AG04450 (cell line): ENCODE data around the gene EGLN3. TPM values are rescaled to one million over a fixed set of nuclear protein-coding genes. Genes with fewer than 3 reads are reported as not detected.

Experiments used
- CTCF ChIA-PET: fragments of 300-600, 350-600 bp; formaldehyde crosslinking; extraction: SDS; loops from one replicate; lab custom pipeline; 2022; ENCODE audit warnings: antibody characterized with exemption, inconsistent platforms; lab: Charles Lee
- POLR2A ChIA-PET: fragments of 350-600 bp; formaldehyde crosslinking; extraction: SDS; loops from one replicate; lab custom pipeline; 2021; ENCODE audit warnings: antibody characterized with exemption, inconsistent platforms; lab: Yijun Ruan, JAX
- DNase-seq: peaks from one replicate; pipeline ENCODE4 v3.0.0-alpha.2; 2011; ENCODE audit warnings: low read depth, low spot score
- H3K27ac ChIP-seq: one replicate; pipeline ENCODE4 v1.5.1; 2012; ENCODE audit warnings: low read depth, low read length, control low read depth
- H3K27me3 ChIP-seq: one replicate; pipeline ENCODE4 v1.6.0; 2012; ENCODE audit warnings: low read length; ENCODE audit not compliant: control insufficient read depth, insufficient read depth
- H3K4me3 ChIP-seq: 2 replicates; pipeline ENCODE4 v1.5.1; 2011; ENCODE audit warnings: mild to moderate bottlenecking, low read depth, low read length, control low read depth
- H3K9me3 ChIP-seq: 2 replicates; pipeline ENCODE4 v1.5.1; 2012; ENCODE audit warnings: low read length; ENCODE audit not compliant: control insufficient read depth, insufficient read depth
- polyA plus RNA-seq: library from polyadenylated mRNA; depleted of rRNA; stranded (reverse); fragments of >200 nt; gene quantifications from 2 replicates; pipeline ENCODE4 v1.2.3, GENCODE V29; 2011
- TF ChIP-seq, protein P1 (sequence below): IDR thresholded peaks from 2 replicates; pipeline ENCODE4 v1.5.1; 2011; ENCODE audit warnings: low read depth, low read length, control low read depth, inconsistent platforms

Gene EGLN3
- polyA plus RNA-seq, 1 experiment = 0.04 TPM

DNA sequence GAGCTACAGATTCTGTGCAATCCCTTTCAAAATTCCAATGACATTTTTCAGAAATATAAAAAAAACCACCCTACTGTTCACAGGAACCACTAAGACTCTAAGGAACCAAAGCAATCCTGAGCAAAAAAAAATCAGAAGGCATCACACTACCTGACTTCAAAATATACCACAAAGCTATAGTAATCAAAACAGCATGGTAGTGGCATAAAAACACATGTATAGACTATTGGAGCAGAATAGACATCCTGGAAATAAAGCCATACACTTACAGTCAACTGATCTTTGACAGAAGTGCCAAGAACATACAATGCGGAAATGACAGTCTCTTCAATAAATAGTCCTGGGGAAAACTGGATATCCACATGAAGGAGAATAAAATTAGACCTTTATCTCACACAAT, 56.5 kb downstream of the EGLN3 start:
- H3K9me3 ChIP-seq = no peaks in the 10 kb centered on the region
- H3K27ac ChIP-seq = no peak overlapping the region
- TF ChIP-seq, protein P1, sequence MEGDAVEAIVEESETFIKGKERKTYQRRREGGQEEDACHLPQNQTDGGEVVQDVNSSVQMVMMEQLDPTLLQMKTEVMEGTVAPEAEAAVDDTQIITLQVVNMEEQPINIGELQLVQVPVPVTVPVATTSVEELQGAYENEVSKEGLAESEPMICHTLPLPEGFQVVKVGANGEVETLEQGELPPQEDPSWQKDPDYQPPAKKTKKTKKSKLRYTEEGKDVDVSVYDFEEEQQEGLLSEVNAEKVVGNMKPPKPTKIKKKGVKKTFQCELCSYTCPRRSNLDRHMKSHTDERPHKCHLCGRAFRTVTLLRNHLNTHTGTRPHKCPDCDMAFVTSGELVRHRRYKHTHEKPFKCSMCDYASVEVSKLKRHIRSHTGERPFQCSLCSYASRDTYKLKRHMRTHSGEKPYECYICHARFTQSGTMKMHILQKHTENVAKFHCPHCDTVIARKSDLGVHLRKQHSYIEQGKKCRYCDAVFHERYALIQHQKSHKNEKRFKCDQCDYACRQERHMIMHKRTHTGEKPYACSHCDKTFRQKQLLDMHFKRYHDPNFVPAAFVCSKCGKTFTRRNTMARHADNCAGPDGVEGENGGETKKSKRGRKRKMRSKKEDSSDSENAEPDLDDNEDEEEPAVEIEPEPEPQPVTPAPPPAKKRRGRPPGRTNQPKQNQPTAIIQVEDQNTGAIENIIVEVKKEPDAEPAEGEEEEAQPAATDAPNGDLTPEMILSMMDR = no peak
- ChIA-PET POLR2A (no interaction called here), CTCF (no interaction called here)
- no peak overlapping the region for H3K4me3 ChIP-seq
- no peak for DNase-seq
- no peaks in the 10 kb centered on the region for H3K27me3 ChIP-seq

DNA sequence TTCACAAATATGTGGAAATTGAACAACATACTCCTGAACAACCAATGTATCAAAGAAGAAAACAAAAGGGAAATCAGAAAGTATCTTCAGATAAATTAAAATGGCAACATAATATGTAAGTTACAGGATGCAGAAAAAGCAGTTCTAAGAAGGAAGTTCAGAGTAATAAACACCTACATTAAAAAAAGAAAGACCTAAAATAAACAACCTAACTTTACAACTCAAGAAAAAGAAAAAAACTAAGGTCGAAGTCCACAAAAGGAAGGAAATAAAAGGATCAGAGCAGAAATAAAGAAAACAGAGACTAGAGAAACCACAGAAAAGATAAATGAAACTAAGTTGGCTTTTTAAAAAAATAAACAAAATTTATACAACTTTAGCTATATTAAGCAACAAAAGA, 59.2 kb downstream of the EGLN3 start:
- TF ChIP-seq, protein P1 = no peak
- Histone ChIP-seq H3K4me3 (no peak overlapping the region), H3K9me3 (no peaks in the 10 kb centered on the region), H3K27ac (no peak overlapping the region), H3K27me3 (no peaks in the 10 kb centered on the region)
- POLR2A ChIA-PET = no interaction called here
- CTCF ChIA-PET = no interaction called here
- DNase-seq = no peak

GRCh38 chr14:33884916-33885315, 66.0 kb downstream of the EGLN3 start:
- no peak for DNase-seq
- TF ChIP-seq, protein P1 = no peak
- CTCF ChIA-PET = no interaction called here
- Histone ChIP-seq H3K27ac (no peak overlapping the region), H3K9me3 (no peaks in the 10 kb centered on the region), H3K27me3 (no peaks in the 10 kb centered on the region), H3K4me3 (no peak overlapping the region)
- POLR2A ChIA-PET = no interaction called here

DNA sequence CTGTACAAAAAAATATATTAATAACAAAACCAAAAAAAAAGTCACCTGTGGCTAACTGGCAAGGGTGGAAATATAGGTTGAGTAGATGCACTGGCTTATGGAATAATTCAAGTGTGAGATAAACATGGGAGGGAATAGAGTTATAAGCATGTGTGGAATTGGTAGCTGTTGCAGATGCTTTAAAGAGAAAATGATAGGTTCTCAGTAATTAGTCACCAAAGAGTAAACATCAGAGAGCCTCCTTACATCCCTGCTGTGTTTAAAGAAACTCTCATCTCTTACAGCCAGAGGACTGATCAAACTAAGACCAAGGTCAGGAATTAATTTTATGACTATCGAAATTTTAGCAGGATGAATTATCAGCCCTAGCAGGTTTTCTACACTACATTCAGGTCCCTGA, 70.5 kb downstream of the EGLN3 start:
- TF ChIP-seq, protein P1 = no peak
- DNase-seq = no peak
- Histone ChIP-seq H3K27ac (no peak overlapping the region), H3K27me3 (no peaks in the 10 kb centered on the region), H3K9me3 (no peaks in the 10 kb centered on the region), H3K4me3 (no peak overlapping the region)
- ChIA-PET POLR2A (no interaction called here), CTCF (no interaction called here)

DNA sequence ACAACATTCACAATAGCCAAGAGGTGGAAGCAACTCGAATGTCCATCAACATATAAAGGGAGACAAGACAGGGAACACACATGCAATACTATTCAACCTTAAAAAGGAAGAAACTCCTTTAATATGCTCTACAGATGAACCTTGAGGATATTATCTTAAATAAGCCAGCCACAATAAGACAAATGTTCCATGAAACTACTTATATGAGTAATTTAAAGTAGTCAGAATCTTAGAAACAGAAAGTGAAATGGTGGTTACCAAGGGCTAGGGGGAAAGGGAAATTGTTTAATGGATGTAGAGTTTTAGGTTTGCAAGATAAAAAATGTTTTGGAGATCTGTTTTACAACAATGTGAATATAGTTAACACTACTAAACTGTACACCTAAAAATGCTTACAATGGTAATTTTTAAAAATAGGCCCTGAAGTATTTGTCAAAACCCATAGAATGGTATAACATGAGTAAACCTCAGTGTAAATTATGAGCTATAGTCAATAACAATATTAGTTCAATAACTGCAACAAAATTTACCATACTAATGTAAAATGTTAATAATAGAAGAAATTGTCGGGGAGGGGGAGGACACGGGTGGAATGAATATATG, 71.1 kb downstream of the EGLN3 start:
- TF ChIP-seq, protein P1 = no peak
- CTCF ChIA-PET = no interaction called here

More for the DNA sequence above, 71.1 kb downstream of the EGLN3 start:
- Histone ChIP-seq H3K27ac (no peak overlapping the region), H3K27me3 (no peaks in the 10 kb centered on the region), H3K9me3 (no peaks in the 10 kb centered on the region), H3K4me3 (no peak overlapping the region)
- DNase-seq = no peak
- POLR2A ChIA-PET = no interaction called here
